Activated CD4-positive, alpha-beta T cell treated with anti-CD3 and anti-CD28 coated beads, Interleukin-2, amount 50 U/mL, for 24 hours (primary cell): ENCODE data around the gene ONECUT2.
"Not testable (repeated sequence)": the region's sequence is repeated elsewhere in the genome, so short reads cannot be mapped to it uniquely, and the experiment has no call there.

ENCODE experiments used
- DNase-seq, 2 donors: peaks; one replicate each; pipeline ENCODE4 v3.0.0-alpha.2; 2020; ENCODE audit warnings: low read depth in 1 of 2, low spot score in 1 of 2

Gene ONECUT2

GRCh38 chr18:57445488-57446319 lies 10.5 kb downstream of the ONECUT2 start:
- DNase-seq, result no peak

DNA sequence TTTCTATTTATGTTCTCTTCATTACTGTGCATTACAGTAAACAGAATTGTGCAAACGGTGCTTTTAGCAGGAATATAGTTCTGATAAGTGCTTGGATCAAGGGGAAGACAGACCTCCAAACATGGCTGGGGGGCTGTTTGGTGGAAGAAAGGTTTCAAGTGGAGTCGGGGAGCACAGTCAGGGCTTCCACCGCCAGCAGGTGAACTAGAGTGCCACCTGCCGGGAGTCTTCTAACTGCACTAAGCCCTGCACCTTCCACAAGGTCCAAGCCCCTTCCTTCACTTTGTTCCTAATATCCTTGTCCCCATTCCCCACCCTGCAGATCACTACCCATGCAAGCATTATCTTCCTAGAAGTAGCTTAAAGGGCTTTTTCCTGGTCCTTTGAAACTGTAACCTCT lies 11.1 kb downstream of the ONECUT2 start:
- DNase-seq, result no peak

GRCh38 chr18:57447154-57447621 lies 12.0 kb downstream of the ONECUT2 start:
- DNase-seq, result no peak

DNA sequence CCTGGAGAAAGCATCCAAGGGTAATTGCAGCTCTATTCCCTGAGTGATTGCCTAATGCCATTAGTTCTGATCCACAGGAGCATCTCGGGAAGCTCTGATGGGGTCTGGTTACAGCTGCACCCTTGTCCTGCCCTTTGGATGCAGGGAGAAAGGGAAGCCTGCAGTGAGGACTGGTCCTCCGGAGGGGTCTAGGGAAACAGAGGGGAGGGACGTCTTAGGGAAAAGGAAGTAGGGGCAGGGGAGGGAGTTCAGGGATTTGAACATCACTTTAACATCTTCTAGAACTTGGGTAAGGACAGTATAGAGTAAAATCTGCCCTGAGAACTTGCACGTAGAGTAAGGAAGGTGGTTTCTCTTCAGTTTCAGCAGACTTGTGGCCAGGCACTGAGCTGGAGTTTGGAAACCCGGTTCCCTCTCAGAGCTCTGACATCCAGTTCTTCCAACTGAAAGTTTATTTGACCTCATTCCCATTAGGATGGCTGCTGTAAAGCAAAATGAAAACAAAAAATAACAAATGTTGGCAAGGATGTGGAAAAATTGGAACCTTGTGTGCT lies 20.5 kb downstream of the ONECUT2 start:
- no peak for DNase-seq

- DNase-seq, result no peak
These were observed 26.6 kb downstream of the ONECUT2 start for GRCh38 chr18:57461652-57462269.

- no peak for DNase-seq
These were observed 31.1 kb downstream of the ONECUT2 start for GRCh38 chr18:57466307-57466706.

GRCh38 chr18:57466745-57467409 lies 31.7 kb downstream of the ONECUT2 start:
- no peak for DNase-seq

DNA sequence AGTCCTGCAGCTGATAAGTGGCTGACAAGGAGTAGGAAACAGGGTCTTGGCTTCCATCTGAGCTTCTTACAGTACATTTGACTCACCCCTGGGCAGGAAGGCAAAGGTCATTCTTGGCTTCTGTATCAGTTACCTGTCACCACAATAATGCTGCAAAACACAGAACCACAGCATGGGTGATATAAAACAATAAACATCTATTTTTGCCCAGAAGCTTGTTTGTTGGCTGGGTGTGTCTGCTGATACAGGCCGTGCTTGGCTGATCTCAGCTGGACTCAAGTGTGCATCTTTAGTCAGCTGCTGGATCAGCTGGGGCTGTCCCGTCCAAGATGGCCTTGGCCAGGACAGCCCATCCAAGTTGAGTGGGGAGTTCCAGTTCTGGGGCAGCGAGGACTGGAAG lies 34.7 kb downstream of the ONECUT2 start:
- DNase-seq, result no peak

- no peak for DNase-seq
These were observed 40.2 kb downstream of the ONECUT2 start for GRCh38 chr18:57475408-57475807.

GRCh38 chr18:57475903-57476302 lies 40.7 kb downstream of the ONECUT2 start:
- no peak for DNase-seq

- DNase-seq, result no peak
These were observed 45.6 kb downstream of the ONECUT2 start for GRCh38 chr18:57480733-57481132.

GRCh38 chr18:57497372-57498294 lies 62.5 kb downstream of the ONECUT2 start:
- no peak for DNase-seq

DNA sequence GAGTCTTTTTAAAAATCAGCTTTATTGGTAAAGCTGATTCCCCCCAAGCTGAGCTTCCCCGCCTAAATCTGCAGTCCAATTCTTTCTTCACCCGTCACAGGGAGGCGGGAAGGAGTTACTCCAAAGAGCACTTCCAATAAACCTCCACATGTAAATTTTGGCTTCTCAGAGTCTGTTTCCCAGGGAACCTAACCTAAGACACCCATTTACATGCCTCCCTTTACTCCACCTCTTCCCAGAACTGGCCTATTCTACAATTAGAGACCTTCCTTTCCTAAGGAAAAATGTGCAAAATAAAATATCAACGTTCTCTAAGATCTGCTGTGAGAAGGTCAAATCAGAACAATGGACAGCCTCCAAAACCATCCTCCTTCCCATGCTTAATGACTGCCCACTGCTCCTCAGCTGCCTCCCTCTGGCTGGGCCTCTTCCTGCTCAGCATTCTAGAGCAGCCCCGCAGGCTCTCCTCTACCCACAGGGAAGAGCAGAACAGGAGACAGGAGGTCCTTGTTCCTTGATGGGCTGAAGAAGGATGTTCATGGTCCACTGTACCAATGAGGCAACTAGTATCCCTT lies 63.6 kb downstream of the ONECUT2 start:
- no peak for DNase-seq

GRCh38 chr18:57502624-57503023 lies 67.5 kb downstream of the ONECUT2 start:
- DNase-seq, result no peak

DNA sequence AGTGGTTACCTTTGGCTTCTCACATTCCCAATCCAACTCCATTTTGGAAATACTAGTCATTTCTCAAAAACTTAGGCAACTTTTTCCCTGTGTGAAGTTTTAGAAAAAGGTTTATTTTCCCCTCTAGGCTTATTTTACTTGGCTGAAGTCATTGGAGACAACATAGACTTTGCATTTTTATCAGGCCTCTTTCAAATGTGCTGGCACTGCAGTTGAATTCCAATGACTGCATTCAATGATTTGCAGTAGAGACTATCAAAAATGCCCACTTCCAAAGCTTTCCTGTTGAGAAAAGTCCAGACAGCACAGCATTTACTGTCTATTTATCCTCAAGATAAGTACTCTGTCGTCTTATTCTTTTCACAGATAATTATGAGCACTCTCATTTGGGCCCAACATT lies 70.1 kb downstream of the ONECUT2 start:
- no peak for DNase-seq

DNA sequence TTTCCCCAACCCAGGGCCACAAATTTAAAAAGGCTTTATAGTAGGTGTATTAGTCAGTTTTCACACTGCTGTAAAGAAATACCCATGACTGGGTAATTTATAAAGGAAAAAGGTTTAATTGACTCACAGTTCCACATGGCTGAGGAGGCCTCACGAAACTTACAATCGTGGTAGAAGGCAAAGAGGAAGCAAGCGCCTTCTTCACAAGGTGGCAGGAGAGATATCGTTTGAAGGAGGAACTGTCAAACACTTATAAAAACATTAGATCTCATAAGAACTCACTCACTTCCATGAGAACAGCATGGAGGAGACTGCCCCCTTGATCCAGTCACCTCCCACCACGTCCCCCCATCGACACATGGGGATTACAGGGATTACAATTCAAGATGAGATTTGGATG lies 80.9 kb downstream of the ONECUT2 start:
- DNase-seq, result no peak

- DNase-seq, result no peak
These were observed 83.4 kb downstream of the ONECUT2 start for GRCh38 chr18:57518533-57518932.

DNA sequence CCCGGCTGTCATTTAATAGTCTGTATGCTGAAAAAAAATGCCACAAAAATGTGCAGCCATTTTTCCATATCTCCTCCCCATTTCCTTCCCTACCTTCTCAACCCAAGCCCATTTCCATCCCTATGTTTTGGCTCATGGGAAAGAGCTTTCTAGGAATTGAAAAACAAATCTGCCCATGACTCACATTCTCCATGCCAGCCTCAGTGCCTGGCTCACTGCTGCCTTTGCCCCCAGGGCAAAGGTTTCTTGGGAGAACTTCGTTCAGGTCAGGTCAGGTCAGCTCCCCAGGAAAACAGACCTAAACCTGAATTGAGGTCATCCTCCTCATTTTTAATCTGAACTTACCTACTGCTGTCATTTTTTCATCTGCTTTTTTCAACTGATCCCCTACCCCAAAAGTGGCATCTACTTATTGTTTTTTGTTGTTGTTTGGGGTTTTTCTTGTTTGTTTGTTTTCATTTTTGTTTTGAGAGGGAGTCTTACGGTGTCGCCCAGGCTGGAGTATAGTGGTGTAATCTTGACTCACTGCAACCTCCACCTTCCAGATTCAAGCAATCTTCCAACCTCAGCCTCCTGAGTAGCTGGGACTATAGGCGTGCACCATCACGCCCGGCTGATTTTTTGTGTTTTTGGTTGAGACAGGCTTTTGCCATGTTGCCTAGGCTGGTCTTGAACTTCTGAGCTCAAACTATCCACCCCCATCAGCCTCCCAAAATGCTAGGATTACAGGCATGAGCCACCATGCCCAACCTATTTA lies 84.7 kb downstream of the ONECUT2 start:
- no peak for DNase-seq

DNA sequence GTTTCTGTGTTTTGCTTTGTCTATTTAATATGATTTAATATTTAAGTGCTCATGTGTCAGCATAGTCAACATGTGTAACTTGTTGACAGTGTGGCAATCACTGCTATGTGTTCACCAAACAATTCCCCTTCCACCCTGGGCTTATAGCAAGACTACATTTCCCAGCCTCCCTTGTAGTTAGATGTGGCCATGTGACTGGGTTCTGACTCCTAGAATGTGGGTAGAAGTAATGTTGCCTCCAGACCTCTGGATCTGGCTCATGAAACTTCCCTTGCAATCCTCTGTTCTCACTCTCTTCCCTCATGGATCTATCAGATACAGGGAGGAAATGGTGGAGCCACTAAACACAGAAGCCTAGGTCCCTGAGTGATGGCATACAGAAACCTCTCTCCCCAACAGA lies 87.2 kb downstream of the ONECUT2 start:
- DNase-seq, result not testable (repeated sequence)
